Astrocyte of the spinal cord (primary cell): ENCODE data around the gene TMEM132C.
"Not testable (repeated sequence)": the region's sequence is repeated elsewhere in the genome, so short reads cannot be mapped to it uniquely, and the experiment has no call there.

ENCODE experiments used
- DNase-seq: peaks from one replicate; pipeline ENCODE4 v3.0.0; 2011; ENCODE audit warnings: low read depth, low spot score
- H3K4me3 ChIP-seq: 2 replicates; pipeline ENCODE4 v1.5.1; 2011; ENCODE audit warnings: low read depth, mild to moderate bottlenecking, low read length, moderate library complexity
- CTCF ChIP-seq: IDR thresholded peaks from 2 replicates; pipeline ENCODE4 v1.5.1; 2012; ENCODE audit warnings: low read depth, mild to moderate bottlenecking, low read length, inconsistent platforms
- in situ Hi-C: cut with HindIII; loops from 2 replicates; pipeline ENCODE4 v1.10.0; 2017; ENCODE audit warnings: low sequenced_read_pairs

Gene TMEM132C

GRCh38 chr12:128586451-128587029 is 319.6 kb downstream of the TMEM132C start:
- H3K4me3 ChIP-seq: no peak overlapping the region
- in situ Hi-C loops: no loop called here
- no peak for TF ChIP-seq CTCF
- no peak for DNase-seq

DNA sequence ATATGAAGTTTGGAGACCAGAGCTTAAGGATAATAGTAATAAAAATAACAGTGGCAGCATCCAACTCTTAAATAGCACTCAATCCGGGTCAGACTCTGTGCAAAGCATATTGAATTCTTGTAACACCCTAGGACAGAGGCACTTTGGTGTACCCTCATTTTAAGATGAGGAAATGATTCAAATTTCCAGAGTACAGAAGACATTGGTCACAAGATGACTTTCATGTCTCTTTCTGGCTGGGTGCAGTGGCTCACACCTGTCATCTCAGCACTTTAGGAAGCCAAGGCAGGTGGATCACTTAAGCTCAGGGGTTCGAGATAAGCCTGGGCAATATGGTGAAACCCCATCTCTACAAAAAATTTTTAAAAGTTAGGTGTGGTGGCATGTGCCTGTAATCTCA is 320.9 kb downstream of the TMEM132C start:
- in situ Hi-C loops: no loop called here
- TF ChIP-seq CTCF: no peak
- DNase-seq: no peak
- no peak overlapping the region for H3K4me3 ChIP-seq

DNA sequence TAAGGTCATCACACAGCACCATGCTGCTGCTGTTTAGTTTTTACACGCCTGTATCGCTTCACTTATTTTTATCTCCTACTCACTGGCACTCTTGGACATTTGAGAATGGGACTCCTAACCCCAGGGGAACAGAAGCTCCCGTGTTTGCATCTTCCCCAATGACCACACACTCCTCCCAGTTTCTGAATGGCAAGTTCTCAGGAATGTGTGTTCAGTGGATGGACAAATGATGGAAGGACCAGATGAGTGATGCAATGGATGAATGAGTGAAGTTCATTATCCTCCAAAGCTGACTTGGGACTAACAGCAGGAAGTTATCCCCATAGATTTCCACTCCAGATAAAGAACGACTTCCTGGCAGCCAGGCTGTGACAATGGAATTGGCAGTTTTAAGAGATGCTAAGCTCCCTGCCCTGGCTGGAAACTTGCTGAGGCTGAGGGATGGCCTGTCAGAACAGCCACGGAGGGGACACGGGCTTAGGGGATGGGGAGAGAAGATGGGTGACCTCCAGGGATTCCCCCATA is 325.3 kb downstream of the TMEM132C start:
- no peak for TF ChIP-seq CTCF
- in situ Hi-C loops: no loop called here
- no peak overlapping the region for H3K4me3 ChIP-seq
- no peak for DNase-seq

DNA sequence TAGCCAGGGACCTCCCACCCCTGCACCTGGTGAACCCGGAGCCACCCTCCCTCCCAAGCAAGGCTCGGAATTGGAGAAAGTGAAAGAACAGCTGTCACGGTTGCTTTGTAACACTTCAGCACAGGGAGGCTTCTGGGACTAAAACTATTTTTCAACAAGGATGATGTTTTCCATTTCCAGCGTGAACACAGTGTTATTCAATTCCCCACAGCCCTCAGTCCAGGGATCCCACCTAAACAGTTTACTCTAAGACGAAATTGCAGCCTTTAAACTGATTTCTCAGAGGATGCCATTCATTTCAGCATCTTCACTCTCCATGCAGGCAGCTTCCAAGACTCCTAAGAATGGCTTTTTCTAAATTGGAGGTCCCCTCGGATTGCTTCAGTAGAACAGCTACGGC is 327.6 kb downstream of the TMEM132C start:
- TF ChIP-seq CTCF: no peak
- no peak for DNase-seq
- in situ Hi-C loops: no loop called here
- H3K4me3 ChIP-seq: no peak overlapping the region

- no peak overlapping the region for H3K4me3 ChIP-seq
- in situ Hi-C loops: no loop called here
- DNase-seq: no peak
- TF ChIP-seq CTCF: no peak
These were observed 328.6 kb downstream of the TMEM132C start for GRCh38 chr12:128595609-128596008.

DNA sequence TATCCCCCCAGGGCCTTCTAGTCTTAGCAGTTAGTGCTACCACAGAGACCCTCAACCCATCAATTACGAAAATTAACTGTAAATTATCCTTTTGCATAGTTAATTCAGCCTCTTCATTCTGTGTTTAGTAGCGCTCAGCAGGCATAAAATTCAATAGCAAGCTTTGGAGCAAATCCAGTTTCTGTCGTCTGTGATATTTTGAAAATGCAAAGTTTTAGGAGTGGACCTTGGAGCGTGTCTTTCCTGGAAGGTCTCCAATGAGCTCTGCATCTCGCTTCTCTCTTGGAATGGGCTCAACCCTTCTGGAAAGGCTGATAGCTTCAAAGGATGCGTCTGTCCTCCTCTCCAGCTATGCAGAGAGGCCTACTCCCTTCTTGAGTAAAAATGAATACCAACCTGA is 333.9 kb downstream of the TMEM132C start:
- no peak for DNase-seq
- in situ Hi-C loops: no loop called here
- H3K4me3 ChIP-seq: no peak overlapping the region
- TF ChIP-seq CTCF: no peak

GRCh38 chr12:128603573-128604115 is 336.7 kb downstream of the TMEM132C start:
- in situ Hi-C loops: no loop called here
- no peak for TF ChIP-seq CTCF
- DNase-seq: no peak
- H3K4me3 ChIP-seq: no peak overlapping the region

DNA sequence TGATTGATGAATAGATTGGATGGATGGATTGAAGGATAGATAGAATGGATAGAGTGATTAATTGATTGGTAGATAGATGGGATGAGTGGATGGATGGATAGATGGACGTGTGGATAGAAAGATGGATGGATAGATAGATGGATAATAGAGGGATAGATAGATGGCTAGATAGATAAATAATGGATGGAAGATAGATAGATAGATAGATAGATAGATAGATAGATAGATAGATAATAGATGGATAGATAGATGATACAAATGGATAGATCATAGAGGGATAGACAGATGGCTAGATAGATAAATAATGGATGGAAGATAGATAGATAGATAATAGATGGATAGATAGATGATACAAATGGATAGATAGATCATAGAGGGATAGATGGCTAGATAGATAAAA is 337.2 kb downstream of the TMEM132C start:
- H3K4me3 ChIP-seq, DNase-seq, in situ Hi-C loops: not testable (repeated sequence)
